Erythroblast (primary cell): ENCODE measurements around the gene IGHMBP2.

Experiments
- GATA1 ChIP-seq: IDR thresholded peaks from 2 replicates; pipeline ENCODE4 v1.6.1; 2011; ENCODE audit warnings: low read depth, mild to moderate bottlenecking, control low read depth, low read length, moderate library complexity
- POLR2A ChIP-seq: IDR thresholded peaks from 2 replicates; pipeline ENCODE4 v1.6.1; 2011; ENCODE audit warnings: mild to moderate bottlenecking, low read length

- TF ChIP-seq POLR2A: no peak
- no peak for TF ChIP-seq GATA1
These were observed 51.3 kb downstream of the IGHMBP2 start for GRCh38 chr11:68954836-68955606.
